ENCODE results near the gene RPTN.

The RPTN gene

GRCh38 chr1:152159144-152159543 lies at the start of gene RPTN:
Gene RPTN (minus strand): TSS chr1:152159228. CDS start chr1:152157889, 1,339 bp downstream.
- no peak for DNase-seq

- DNase-seq: no peak
Measured at GRCh38 chr1:152198982-152199381, 40.0 kb upstream of the RPTN start.

- no peak for DNase-seq
Measured at GRCh38 chr1:152197361-152197941, 38.4 kb upstream of the RPTN start.

- DNase-seq: no peak
Measured at GRCh38 chr1:152191711-152192110, 32.7 kb upstream of the RPTN start.

- DNase-seq: no peak
Measured at GRCh38 chr1:152191260-152191659, 32.2 kb upstream of the RPTN start.

- no peak for DNase-seq
Measured at GRCh38 chr1:152190589-152190988, 31.6 kb upstream of the RPTN start.

GRCh38 chr1:152189657-152190442 lies 30.8 kb upstream of the RPTN start:
- DNase-seq: peak; percentile 72 to 76

GRCh38 chr1:152188673-152189591 lies 29.9 kb upstream of the RPTN start:
- peak; percentile 19 to 67 for DNase-seq

- no peak for DNase-seq
Measured at GRCh38 chr1:152186556-152187285, 27.7 kb upstream of the RPTN start.

GRCh38 chr1:152185544-152186391 lies 26.7 kb upstream of the RPTN start:
- peak; percentile 19 to 73 for DNase-seq

GRCh38 chr1:152182944-152183361 lies 23.9 kb upstream of the RPTN start:
- peak in 1 of 2 experiments; percentile 22 for DNase-seq

- peak in 1 of 2 experiments; percentile 20 for DNase-seq
Measured at GRCh38 chr1:152182431-152182830, 23.4 kb upstream of the RPTN start.

- DNase-seq: no peak
Measured at GRCh38 chr1:152179566-152179965, 20.5 kb upstream of the RPTN start.

- no peak for DNase-seq
Measured at GRCh38 chr1:152170287-152170905, 11.4 kb upstream of the RPTN start.

GRCh38 chr1:152169366-152170025 lies 10.5 kb upstream of the RPTN start:
- no peak for DNase-seq

- no peak for DNase-seq
Measured at GRCh38 chr1:152168535-152168868, 9.5 kb upstream of the RPTN start.

- DNase-seq: no peak
Measured at GRCh38 chr1:152167835-152168534, 9.0 kb upstream of the RPTN start.

GRCh38 chr1:152166966-152167365 lies 7.9 kb upstream of the RPTN start:
- DNase-seq: no peak

- no peak for DNase-seq
Measured at GRCh38 chr1:152165286-152166077, 6.5 kb upstream of the RPTN start.

Data from NCI-H446 (cell line).